ENCODE data around the gene SNX3. TPM values are rescaled to one million over a fixed set of nuclear protein-coding genes. Genes with fewer than 3 reads are reported as not detected.

SNX3 gene
- polyA plus RNA-seq, 1 donor from 2014 or later = 135 TPM

DNA sequence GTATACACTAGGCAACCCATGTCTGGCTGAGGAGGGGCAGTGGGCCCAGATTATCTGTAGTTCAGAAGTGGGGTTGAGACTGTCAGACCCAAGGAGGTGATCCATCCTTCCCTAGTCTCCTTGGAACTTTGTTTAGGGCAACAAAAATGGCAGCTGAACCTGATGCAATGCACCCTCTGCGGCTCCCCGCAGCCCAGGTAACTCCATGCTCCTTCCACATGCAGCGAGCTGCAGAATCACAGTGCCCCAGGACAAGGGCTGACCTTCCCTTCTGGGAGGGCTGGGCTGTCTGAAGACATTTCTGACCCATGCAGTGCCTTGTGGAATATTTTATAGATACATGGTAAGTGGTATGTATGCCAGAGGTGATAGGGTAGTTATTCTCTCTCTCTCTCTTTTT lies 65.6 kb downstream of the SNX3 start:
- no peak overlapping the region for H3K4me2 ChIP-seq (ENCODE audit: low read length)
- H3K4me3 ChIP-seq (ENCODE audit: low read length) = no peak overlapping the region
- no peaks in the 10 kb centered on the region for H4K20me1 ChIP-seq (ENCODE audit: insufficient read depth)
- H3K9me3 ChIP-seq (ENCODE audit: low read length) = no peaks in the 10 kb centered on the region
- no peak overlapping the region for H3K27ac ChIP-seq (ENCODE audit: low read length)
- no peak overlapping the region for H3K9ac ChIP-seq (ENCODE audit: low read length)
- H3K36me3 ChIP-seq (ENCODE audit: insufficient read depth, low read length) = no peaks in the 10 kb centered on the region
- H3K79me2 ChIP-seq (replicated peaks; ENCODE audit: insufficient read depth, low read length) = no peaks in the 10 kb centered on the region
- no peaks in the 10 kb centered on the region for H3F3A ChIP-seq (ENCODE audit: insufficient read depth, low read length, poor library complexity, severe bottlenecking)
- H3K9me2 ChIP-seq (ENCODE audit: insufficient read depth, low read length) = no peaks in the 10 kb centered on the region
- no peaks in the 10 kb centered on the region for H3K27me3 ChIP-seq (ENCODE audit: insufficient read depth, low read depth, low read length)
- H2AFZ ChIP-seq (ENCODE audit: low read depth, low read length) = no peak overlapping the region
- TF ChIP-seq, protein P1, sequence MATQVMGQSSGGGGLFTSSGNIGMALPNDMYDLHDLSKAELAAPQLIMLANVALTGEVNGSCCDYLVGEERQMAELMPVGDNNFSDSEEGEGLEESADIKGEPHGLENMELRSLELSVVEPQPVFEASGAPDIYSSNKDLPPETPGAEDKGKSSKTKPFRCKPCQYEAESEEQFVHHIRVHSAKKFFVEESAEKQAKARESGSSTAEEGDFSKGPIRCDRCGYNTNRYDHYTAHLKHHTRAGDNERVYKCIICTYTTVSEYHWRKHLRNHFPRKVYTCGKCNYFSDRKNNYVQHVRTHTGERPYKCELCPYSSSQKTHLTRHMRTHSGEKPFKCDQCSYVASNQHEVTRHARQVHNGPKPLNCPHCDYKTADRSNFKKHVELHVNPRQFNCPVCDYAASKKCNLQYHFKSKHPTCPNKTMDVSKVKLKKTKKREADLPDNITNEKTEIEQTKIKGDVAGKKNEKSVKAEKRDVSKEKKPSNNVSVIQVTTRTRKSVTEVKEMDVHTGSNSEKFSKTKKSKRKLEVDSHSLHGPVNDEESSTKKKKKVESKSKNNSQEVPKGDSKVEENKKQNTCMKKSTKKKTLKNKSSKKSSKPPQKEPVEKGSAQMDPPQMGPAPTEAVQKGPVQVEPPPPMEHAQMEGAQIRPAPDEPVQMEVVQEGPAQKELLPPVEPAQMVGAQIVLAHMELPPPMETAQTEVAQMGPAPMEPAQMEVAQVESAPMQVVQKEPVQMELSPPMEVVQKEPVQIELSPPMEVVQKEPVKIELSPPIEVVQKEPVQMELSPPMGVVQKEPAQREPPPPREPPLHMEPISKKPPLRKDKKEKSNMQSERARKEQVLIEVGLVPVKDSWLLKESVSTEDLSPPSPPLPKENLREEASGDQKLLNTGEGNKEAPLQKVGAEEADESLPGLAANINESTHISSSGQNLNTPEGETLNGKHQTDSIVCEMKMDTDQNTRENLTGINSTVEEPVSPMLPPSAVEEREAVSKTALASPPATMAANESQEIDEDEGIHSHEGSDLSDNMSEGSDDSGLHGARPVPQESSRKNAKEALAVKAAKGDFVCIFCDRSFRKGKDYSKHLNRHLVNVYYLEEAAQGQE (IDR thresholded peaks at IDR 0.05; ENCODE audit: borderline replicate concordance) = no peak
- TF ChIP-seq TAF1 (IDR thresholded peaks at IDR 0.05; ENCODE audit: low read depth) (no peak), MXI1 (conservative IDR thresholded peaks at IDR 0.05; ENCODE audit: poor library complexity, severe bottlenecking) (no peak), POLR2AphosphoS5 (IDR thresholded peaks at IDR 0.05) (no peak), RAD21 (conservative IDR thresholded peaks at IDR 0.05) (no peak), EP300 (conservative IDR thresholded peaks at IDR 0.05; ENCODE audit: poor library complexity, severe bottlenecking) (no peak), SMC3 (conservative IDR thresholded peaks at IDR 0.05; ENCODE audit: poor library complexity) (no peak), EZH2 (IDR thresholded peaks at IDR 0.05; ENCODE audit: borderline replicate concordance, insufficient read depth, low read length, poor library complexity, severe bottlenecking) (no peak)
- TF ChIP-seq, protein P2, sequence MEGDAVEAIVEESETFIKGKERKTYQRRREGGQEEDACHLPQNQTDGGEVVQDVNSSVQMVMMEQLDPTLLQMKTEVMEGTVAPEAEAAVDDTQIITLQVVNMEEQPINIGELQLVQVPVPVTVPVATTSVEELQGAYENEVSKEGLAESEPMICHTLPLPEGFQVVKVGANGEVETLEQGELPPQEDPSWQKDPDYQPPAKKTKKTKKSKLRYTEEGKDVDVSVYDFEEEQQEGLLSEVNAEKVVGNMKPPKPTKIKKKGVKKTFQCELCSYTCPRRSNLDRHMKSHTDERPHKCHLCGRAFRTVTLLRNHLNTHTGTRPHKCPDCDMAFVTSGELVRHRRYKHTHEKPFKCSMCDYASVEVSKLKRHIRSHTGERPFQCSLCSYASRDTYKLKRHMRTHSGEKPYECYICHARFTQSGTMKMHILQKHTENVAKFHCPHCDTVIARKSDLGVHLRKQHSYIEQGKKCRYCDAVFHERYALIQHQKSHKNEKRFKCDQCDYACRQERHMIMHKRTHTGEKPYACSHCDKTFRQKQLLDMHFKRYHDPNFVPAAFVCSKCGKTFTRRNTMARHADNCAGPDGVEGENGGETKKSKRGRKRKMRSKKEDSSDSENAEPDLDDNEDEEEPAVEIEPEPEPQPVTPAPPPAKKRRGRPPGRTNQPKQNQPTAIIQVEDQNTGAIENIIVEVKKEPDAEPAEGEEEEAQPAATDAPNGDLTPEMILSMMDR (IDR thresholded peaks at IDR 0.05; ENCODE audit: poor library complexity, severe bottlenecking) = no peak

DNA sequence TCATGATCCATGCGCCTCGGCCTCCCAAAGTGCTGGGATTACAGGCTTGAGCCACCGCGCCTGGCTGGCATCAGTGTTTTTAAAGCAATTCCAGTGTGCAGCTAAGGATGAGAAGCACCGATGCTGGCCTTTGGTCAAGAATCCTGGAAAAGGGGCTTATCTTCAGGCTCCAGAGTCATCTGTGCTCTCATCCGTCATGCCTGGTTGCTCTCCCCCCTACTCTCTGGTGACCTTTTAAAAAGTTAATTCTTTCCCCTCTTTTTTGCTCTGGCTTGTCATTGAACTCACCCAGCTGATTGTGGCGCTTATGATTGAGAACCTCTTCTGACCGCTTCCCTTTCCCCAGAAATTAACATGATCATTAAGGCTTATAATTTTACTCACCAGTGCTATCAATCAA lies 66.3 kb downstream of the SNX3 start:
- H3K36me3 ChIP-seq (ENCODE audit: insufficient read depth, low read length) = no peaks in the 10 kb centered on the region
- no peak for TF ChIP-seq EP300 (conservative IDR thresholded peaks at IDR 0.05; ENCODE audit: poor library complexity, severe bottlenecking)
- TF ChIP-seq, protein P2 (IDR thresholded peaks at IDR 0.05; ENCODE audit: poor library complexity, severe bottlenecking) = no peak
- no peak for TF ChIP-seq POLR2AphosphoS5 (IDR thresholded peaks at IDR 0.05)
- TF ChIP-seq TAF1 (IDR thresholded peaks at IDR 0.05; ENCODE audit: low read depth) = no peak
- TF ChIP-seq MXI1 (conservative IDR thresholded peaks at IDR 0.05; ENCODE audit: poor library complexity, severe bottlenecking) = no peak
- no peak for TF ChIP-seq SMC3 (conservative IDR thresholded peaks at IDR 0.05; ENCODE audit: poor library complexity)
- TF ChIP-seq EZH2 (IDR thresholded peaks at IDR 0.05; ENCODE audit: borderline replicate concordance, insufficient read depth, low read length, poor library complexity, severe bottlenecking) = no peak
- TF ChIP-seq, protein P1 (IDR thresholded peaks at IDR 0.05; ENCODE audit: borderline replicate concordance) = no peak
- no peak for TF ChIP-seq RAD21 (conservative IDR thresholded peaks at IDR 0.05)
- no peak overlapping the region for H3K4me2 ChIP-seq (ENCODE audit: low read length)
- no peak overlapping the region for H3K4me3 ChIP-seq (ENCODE audit: low read length)
- no peaks in the 10 kb centered on the region for H3K79me2 ChIP-seq (replicated peaks; ENCODE audit: insufficient read depth, low read length)
- no peak overlapping the region for H2AFZ ChIP-seq (ENCODE audit: low read depth, low read length)
- no peaks in the 10 kb centered on the region for H4K20me1 ChIP-seq (ENCODE audit: insufficient read depth)
- H3K27me3 ChIP-seq (ENCODE audit: insufficient read depth, low read depth, low read length) = no peaks in the 10 kb centered on the region
- H3K9ac ChIP-seq (ENCODE audit: low read length) = no peak overlapping the region
- no peaks in the 10 kb centered on the region for H3F3A ChIP-seq (ENCODE audit: insufficient read depth, low read length, poor library complexity, severe bottlenecking)
- H3K9me3 ChIP-seq (ENCODE audit: low read length) = no peaks in the 10 kb centered on the region
- no peaks in the 10 kb centered on the region for H3K9me2 ChIP-seq (ENCODE audit: insufficient read depth, low read length)
- no peak overlapping the region for H3K27ac ChIP-seq (ENCODE audit: low read length)
